GM12878 (cell line): Measurements from ENCODE around the gene MAN2B1. TPM values are rescaled to one million over a fixed set of nuclear protein-coding genes. Genes with fewer than 3 reads are reported as not detected.
A peak's percentile ranks its signal among the peaks of the same experiment; 100 is the strongest.

Experiments used
- ATF3 ChIP-seq: IDR thresholded peaks from 2 replicates; pipeline ENCODE4 v1.6.1; 2011; ENCODE audit warnings: low read depth, mild to moderate bottlenecking, low read length, moderate library complexity, borderline replicate concordance; ENCODE audit errors: extremely low read depth
- BACH1 ChIP-seq: fragments of 450-650 bp; IDR thresholded peaks from 2 replicates; pipeline ENCODE4 v1.6.1; 2017; ENCODE audit warnings: mild to moderate bottlenecking, borderline replicate concordance
- BCL11A ChIP-seq: IDR thresholded peaks from 2 replicates; pipeline ENCODE4 v1.6.1; 2011; ENCODE audit warnings: low read depth, low read length
- GABPA ChIP-seq: IDR thresholded peaks from 2 replicates; pipeline ENCODE4 v1.6.1; 2014; ENCODE audit warnings: antibody characterized with exemption, low read depth, mild to moderate bottlenecking, inconsistent platforms
- MEF2A ChIP-seq: IDR thresholded peaks from 2 replicates; pipeline ENCODE4 v1.6.1; 2011; ENCODE audit warnings: low read depth, mild to moderate bottlenecking, low read length, moderate library complexity; ENCODE audit not compliant: insufficient read depth
- MYC ChIP-seq: IDR thresholded peaks from 2 replicates; pipeline ENCODE4 v1.6.1; 2011; ENCODE audit warnings: mild to moderate bottlenecking, low read length, moderate library complexity, inconsistent platforms; ENCODE audit not compliant: insufficient read depth, insufficient replicate concordance, insufficient read length, severe bottlenecking
- NFXL1 ChIP-seq: fragments of 450-650 bp; IDR thresholded peaks from 2 replicates; pipeline ENCODE4 v1.6.1; 2017; ENCODE audit warnings: antibody characterized with exemption, mild to moderate bottlenecking, borderline replicate concordance
- NR2C1 ChIP-seq: fragments of 450-650 bp; IDR thresholded peaks from 2 replicates; pipeline ENCODE4 v1.6.1; 2017; ENCODE audit warnings: antibody characterized with exemption, mild to moderate bottlenecking, moderate library complexity
- NR2C2 ChIP-seq: IDR thresholded peaks from 2 replicates; pipeline ENCODE4 v1.6.1; 2011; ENCODE audit warnings: borderline replicate concordance, low read depth; ENCODE audit not compliant: control insufficient read depth, insufficient read length
- POLR2AphosphoS2 ChIP-seq: IDR thresholded peaks from 2 replicates; pipeline ENCODE4 v1.6.1; 2011; ENCODE audit warnings: low read depth, mild to moderate bottlenecking, low read length, improper control_type of control experiment, moderate library complexity
- POU2F2 ChIP-seq: IDR thresholded peaks from 3 replicates; pipeline ENCODE4 v1.6.1; 2011; ENCODE audit warnings: low read depth, mild to moderate bottlenecking, low read length, borderline replicate concordance
- SPI1 ChIP-seq: IDR thresholded peaks from 2 replicates; pipeline ENCODE4 v1.6.1; 2011; ENCODE audit warnings: low read depth, mild to moderate bottlenecking, low read length, moderate library complexity, borderline replicate concordance; ENCODE audit not compliant: insufficient read depth
- SREBF1 ChIP-seq: IDR thresholded peaks from 2 replicates; pipeline ENCODE4 v1.6.1; 2012; ENCODE audit warnings: mild to moderate bottlenecking, low read length
- TCF12 ChIP-seq: IDR thresholded peaks from 2 replicates; pipeline ENCODE4 v1.6.1; 2011; ENCODE audit warnings: low read depth, mild to moderate bottlenecking, low read length
- ZNF217 ChIP-seq: fragments of 450-650 bp; IDR thresholded peaks from 2 replicates; pipeline ENCODE4 v1.6.1; 2017; ENCODE audit warnings: antibody characterized with exemption, mild to moderate bottlenecking
- polyA plus RNA-seq, 11 experiments: library from polyadenylated mRNA; depleted of rRNA in 4 of 11; unstranded in 6 of 11; stranded (reverse) in 5 of 11; fragments of >200 nt; fragmentation: Nextera tagmentation in 4 of 11; fragmentation: Illumina TruSeq in 1 of 11; extraction: Ambion mirVana in 4 of 11; extraction: Trizol in 1 of 11; gene quantifications; 1 replicate in 1 of 11; 2 replicates in 10 of 11; pipeline versions ENCODE4 v1.2.1 to v1.2.3, GENCODE V29; 2011 to 2016; ENCODE audit warnings: inconsistent platforms in 2 of 11, missing spikeins in 2 of 11, low read depth in 1 of 11
- total RNA-seq, 4 experiments: library from RNA; depleted of rRNA in 3 of 4; stranded (reverse); fragments of >200 nt in 3 of 4; fragmentation: Illumina TruSeq in 1 of 4; extraction: Trizol in 1 of 4; gene quantifications; 2 replicates each; pipeline versions ENCODE4 v1.2.1 to v1.2.3, GENCODE V29; 2013 to 2021
- TF ChIP-seq, protein P1 (sequence below): fragments of 450-650 bp; IDR thresholded peaks from 2 replicates; pipeline ENCODE4 v1.6.1; 2017; ENCODE audit warnings: antibody characterized with exemption, mild to moderate bottlenecking, moderate library complexity
- TF ChIP-seq, protein P2 (sequence below): fragments of 450-650 bp; formaldehyde crosslinking; IDR thresholded peaks from 2 replicates; pipeline ENCODE4 v1.4.0; 2022; ENCODE audit warnings: mild to moderate bottlenecking, moderate library complexity
- TF ChIP-seq, protein P3 (sequence below): fragments of 150-350 bp; IDR thresholded peaks from 2 replicates; pipeline ENCODE4 v1.6.1; 2014; ENCODE audit warnings: mild to moderate bottlenecking, low read depth, low read length
- TF ChIP-seq, protein P4 (sequence below): IDR thresholded peaks from 2 replicates; pipeline ENCODE4 v1.6.1; 2012; ENCODE audit warnings: low read depth, low read length, improper control_type of control experiment

The MAN2B1 gene
- total and polyA plus RNA-seq, 10 of the 15 experiments (the other 5 are each of a cell fraction or from before 2014, with no cell fraction given), result 7.6 to 224 (median 81.4) TPM

DNA sequence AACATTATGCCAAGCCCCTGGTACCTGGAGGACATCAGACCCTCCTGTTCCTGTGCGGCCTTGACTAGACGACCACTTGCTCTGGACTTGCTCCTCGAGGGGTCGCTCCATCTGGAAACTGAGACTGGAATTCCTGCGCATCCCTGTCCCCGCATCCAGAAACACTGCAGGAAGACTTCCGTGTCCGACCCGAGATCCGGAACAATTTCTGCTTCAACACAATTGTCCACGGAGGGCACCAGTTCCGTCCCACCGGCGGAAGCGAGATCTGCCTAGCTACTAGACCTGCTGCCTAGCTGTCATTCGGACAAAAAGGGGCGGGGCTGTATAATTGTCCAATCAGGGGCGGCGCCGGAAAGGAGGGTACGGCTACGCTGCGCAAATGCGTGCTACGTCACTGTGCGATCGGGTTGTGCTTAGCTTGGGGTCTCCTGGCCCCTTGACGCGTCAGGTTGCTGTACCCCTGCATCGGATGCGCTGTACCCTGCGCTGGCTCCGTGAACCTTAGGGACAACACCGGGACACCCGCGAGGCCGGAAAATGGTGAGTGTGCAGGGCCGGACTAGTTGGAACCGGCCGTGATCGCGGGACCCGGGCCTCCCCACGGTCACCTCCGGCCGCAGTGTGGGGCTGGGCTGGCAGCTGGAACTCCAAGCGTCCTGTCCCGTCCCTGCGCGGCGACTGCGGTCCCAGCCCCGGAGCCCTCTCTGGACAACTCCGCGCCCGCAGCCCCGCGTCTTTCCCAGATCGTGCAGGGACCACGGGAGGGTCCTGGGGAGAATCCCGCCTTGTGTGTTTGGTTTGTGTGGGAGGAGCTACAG lies 55.8 kb downstream of the MAN2B1 start, which contains the start of the genes ZNF490 and ZNF791 (continued):
- TF ChIP-seq, protein P1, sequence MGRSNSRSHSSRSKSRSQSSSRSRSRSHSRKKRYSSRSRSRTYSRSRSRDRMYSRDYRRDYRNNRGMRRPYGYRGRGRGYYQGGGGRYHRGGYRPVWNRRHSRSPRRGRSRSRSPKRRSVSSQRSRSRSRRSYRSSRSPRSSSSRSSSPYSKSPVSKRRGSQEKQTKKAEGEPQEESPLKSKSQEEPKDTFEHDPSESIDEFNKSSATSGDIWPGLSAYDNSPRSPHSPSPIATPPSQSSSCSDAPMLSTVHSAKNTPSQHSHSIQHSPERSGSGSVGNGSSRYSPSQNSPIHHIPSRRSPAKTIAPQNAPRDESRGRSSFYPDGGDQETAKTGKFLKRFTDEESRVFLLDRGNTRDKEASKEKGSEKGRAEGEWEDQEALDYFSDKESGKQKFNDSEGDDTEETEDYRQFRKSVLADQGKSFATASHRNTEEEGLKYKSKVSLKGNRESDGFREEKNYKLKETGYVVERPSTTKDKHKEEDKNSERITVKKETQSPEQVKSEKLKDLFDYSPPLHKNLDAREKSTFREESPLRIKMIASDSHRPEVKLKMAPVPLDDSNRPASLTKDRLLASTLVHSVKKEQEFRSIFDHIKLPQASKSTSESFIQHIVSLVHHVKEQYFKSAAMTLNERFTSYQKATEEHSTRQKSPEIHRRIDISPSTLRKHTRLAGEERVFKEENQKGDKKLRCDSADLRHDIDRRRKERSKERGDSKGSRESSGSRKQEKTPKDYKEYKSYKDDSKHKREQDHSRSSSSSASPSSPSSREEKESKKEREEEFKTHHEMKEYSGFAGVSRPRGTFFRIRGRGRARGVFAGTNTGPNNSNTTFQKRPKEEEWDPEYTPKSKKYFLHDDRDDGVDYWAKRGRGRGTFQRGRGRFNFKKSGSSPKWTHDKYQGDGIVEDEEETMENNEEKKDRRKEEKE, result no peak
- TF ChIP-seq MEF2A (0 out of 2 replicates have a peak, but pooled peaks have one; percentile 23), ZNF217 (no peak), BCL11A (0 out of 2 replicates have a peak, but pooled peaks have one; percentile 8), NR2C1 (no peak), NFXL1 (no peak), ATF3 (no peak), SREBF1 (no peak; the same call in 1 of the 2 replicates), SPI1 (peak; percentile 39; the same call in 1 of the 2 replicates), POLR2AphosphoS2 (peak; percentile 69; the same call in 1 of the 2 replicates), TCF12 (no peak), NR2C2 (no peak), BACH1 (peak; percentile 83), GABPA (peak; percentile 95), POU2F2 (peak; percentile 82; the same call in 2 of the 3 replicates), MYC (no peak)
- TF ChIP-seq, protein P2, sequence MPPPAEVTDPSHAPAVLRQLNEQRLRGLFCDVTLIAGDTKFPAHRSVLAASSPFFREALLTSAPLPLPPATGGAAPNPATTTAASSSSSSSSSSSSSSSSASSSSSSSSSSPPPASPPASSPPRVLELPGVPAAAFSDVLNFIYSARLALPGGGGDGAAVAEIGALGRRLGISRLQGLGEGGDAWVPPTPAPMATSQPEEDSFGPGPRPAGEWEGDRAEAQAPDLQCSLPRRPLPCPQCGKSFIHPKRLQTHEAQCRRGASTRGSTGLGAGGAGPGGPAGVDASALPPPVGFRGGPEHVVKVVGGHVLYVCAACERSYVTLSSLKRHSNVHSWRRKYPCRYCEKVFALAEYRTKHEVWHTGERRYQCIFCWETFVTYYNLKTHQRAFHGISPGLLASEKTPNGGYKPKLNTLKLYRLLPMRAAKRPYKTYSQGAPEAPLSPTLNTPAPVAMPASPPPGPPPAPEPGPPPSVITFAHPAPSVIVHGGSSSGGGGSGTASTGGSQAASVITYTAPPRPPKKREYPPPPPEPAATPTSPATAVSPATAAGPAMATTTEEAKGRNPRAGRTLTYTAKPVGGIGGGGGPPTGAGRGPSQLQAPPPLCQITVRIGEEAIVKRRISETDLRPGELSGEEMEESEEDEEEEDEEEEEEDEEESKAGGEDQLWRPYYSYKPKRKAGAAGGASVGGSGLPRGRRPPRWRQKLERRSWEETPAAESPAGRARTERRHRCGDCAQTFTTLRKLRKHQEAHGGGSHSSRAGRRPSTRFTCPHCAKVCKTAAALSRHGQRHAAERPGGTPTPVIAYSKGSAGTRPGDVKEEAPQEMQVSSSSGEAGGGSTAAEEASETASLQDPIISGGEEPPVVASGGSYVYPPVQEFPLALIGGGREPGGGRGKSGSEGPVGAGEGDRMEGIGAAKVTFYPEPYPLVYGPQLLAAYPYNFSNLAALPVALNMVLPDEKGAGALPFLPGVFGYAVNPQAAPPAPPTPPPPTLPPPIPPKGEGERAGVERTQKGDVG (CRISPR knock-in tag), result no peak
- TF ChIP-seq, protein P3, sequence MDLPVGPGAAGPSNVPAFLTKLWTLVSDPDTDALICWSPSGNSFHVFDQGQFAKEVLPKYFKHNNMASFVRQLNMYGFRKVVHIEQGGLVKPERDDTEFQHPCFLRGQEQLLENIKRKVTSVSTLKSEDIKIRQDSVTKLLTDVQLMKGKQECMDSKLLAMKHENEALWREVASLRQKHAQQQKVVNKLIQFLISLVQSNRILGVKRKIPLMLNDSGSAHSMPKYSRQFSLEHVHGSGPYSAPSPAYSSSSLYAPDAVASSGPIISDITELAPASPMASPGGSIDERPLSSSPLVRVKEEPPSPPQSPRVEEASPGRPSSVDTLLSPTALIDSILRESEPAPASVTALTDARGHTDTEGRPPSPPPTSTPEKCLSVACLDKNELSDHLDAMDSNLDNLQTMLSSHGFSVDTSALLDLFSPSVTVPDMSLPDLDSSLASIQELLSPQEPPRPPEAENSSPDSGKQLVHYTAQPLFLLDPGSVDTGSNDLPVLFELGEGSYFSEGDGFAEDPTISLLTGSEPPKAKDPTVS, result peak; percentile 37; the same call in 1 of the 2 replicates
- TF ChIP-seq, protein P4, sequence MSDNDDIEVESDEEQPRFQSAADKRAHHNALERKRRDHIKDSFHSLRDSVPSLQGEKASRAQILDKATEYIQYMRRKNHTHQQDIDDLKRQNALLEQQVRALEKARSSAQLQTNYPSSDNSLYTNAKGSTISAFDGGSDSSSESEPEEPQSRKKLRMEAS, result peak; percentile 48; the same call in 1 of the 2 replicates
